Astrocyte (in vitro differentiated cells and primary cell): ENCODE results near the gene GRIK1. TPM values are rescaled to one million over a fixed set of nuclear protein-coding genes. Genes with fewer than 3 reads are reported as not detected.

Experiments used
- DNase-seq: peaks from one replicate; pipeline ENCODE4 v3.0.0-alpha.2; 2010; ENCODE audit warnings: low read depth
- FAIRE-seq: peaks from 2 replicates; lab custom pipeline; 2011; peaks lifted over from hg19 to GRCh38; lab: Jason Lieb, UNC
- H2AFZ ChIP-seq: 2 replicates; pipeline ENCODE4 v1.6.0; 2012; ENCODE audit warnings: low read depth, low read length, inconsistent platforms
- H3K27ac ChIP-seq: 2 replicates; pipeline ENCODE4 v1.5.1; 2011; ENCODE audit warnings: low read depth, low read length, inconsistent platforms
- H3K27me3 ChIP-seq: 2 replicates; pipeline ENCODE4 v1.6.0; 2011; ENCODE audit warnings: low read length, inconsistent platforms; ENCODE audit not compliant: insufficient read depth
- H3K36me3 ChIP-seq: 2 replicates; pipeline ENCODE4 v1.5.1; 2011; ENCODE audit warnings: low read length, inconsistent platforms; ENCODE audit not compliant: insufficient read depth
- H3K4me1 ChIP-seq: 2 replicates; pipeline ENCODE4 v1.5.1; 2011; ENCODE audit warnings: low read length, inconsistent platforms; ENCODE audit not compliant: insufficient read depth
- H3K4me2 ChIP-seq: 2 replicates; pipeline ENCODE4 v1.6.0; 2012; ENCODE audit warnings: low read length, inconsistent platforms
- H3K4me3 ChIP-seq: 2 replicates; pipeline ENCODE4 v1.5.1; 2011; ENCODE audit warnings: low read depth, mild to moderate bottlenecking, low read length, inconsistent platforms; ENCODE audit not compliant: insufficient read depth
- H3K79me2 ChIP-seq: 2 replicates; pipeline ENCODE4 v1.6.0; 2012; ENCODE audit warnings: mild to moderate bottlenecking, low read length, inconsistent platforms; ENCODE audit not compliant: insufficient read depth
- H3K9ac ChIP-seq: 2 replicates; pipeline ENCODE4 v1.6.0; 2012; ENCODE audit warnings: mild to moderate bottlenecking, low read length, inconsistent platforms
- H3K9me3 ChIP-seq: 2 replicates; pipeline ENCODE4 v1.5.1; 2012; ENCODE audit warnings: low read depth, mild to moderate bottlenecking, low read length, inconsistent platforms; ENCODE audit not compliant: insufficient read depth
- H4K20me1 ChIP-seq: 2 replicates; pipeline ENCODE4 v1.6.0; 2012; ENCODE audit warnings: low read length, inconsistent platforms; ENCODE audit not compliant: insufficient read depth
- H3K27ac Mint-ChIP-seq: one replicate; pipeline ENCODE4 v1.8.0; 2021; ENCODE audit warnings: mild to moderate bottlenecking, mixed read lengths; ENCODE audit not compliant: unreplicated experiment
- H3K27me3 Mint-ChIP-seq: one replicate; pipeline ENCODE4 v1.8.0; 2021; ENCODE audit warnings: low read depth, mixed read lengths; ENCODE audit not compliant: unreplicated experiment
- H3K36me3 Mint-ChIP-seq: one replicate; pipeline ENCODE4 v1.8.0; 2021; ENCODE audit warnings: low read depth, mixed read lengths; ENCODE audit not compliant: unreplicated experiment
- H3K4me1 Mint-ChIP-seq: one replicate; pipeline ENCODE4 v1.8.0; 2021; ENCODE audit warnings: low read depth, mixed read lengths; ENCODE audit not compliant: unreplicated experiment
- H3K4me3 Mint-ChIP-seq: one replicate; pipeline ENCODE4 v1.8.0; 2021; ENCODE audit warnings: mild to moderate bottlenecking, moderate library complexity, mixed read lengths; ENCODE audit not compliant: unreplicated experiment
- H3K9me3 Mint-ChIP-seq: one replicate; pipeline ENCODE4 v1.8.0; 2021; ENCODE audit warnings: mild to moderate bottlenecking, mixed read lengths; ENCODE audit not compliant: unreplicated experiment
- EZH2 ChIP-seq: IDR thresholded peaks from 2 replicates; pipeline ENCODE4 v1.6.1; 2012; ENCODE audit warnings: mild to moderate bottlenecking, low read length, inconsistent platforms; ENCODE audit not compliant: insufficient read depth
- total RNA-seq: library from RNA; stranded (reverse); gene quantifications from 2 replicates; pipeline ENCODE4 v1.2.1, GENCODE V29; 2021
- TF ChIP-seq, protein P1 (sequence below): IDR thresholded peaks from 2 replicates; pipeline ENCODE4 v1.5.1; 2011; ENCODE audit warnings: low read depth, mild to moderate bottlenecking, inconsistent platforms, low read length, moderate library complexity; ENCODE audit not compliant: insufficient read depth

GRIK1 gene
- total RNA-seq, 1 donor from 2014 or later: not detected

DNA sequence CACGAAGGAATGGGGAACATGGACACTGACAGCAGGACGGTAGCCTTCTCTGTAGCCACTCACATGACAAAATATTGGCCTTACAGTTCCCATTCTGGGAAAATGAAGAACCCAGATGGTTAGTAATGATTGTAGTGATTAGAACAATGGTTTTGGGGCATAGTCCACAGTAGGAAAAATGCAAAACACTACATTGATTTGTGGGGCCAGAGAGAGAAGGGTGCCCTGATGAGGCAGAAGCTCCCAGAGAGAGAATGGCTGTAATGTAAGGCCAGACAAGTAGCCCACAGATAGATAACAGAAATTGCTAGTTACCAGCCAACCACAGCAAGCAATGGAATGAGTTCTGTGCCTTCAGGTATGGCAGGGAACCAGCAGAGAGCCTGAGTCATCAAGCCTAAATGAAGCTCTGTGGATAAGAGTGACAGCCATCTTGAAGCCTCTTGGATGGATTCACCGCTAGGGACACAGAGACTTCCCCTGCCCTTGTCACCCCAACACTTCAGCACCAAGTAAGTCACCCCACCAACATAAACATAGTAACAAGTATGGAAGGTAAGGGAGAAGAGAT, 435.0 kb downstream of the GRIK1 start:
- Histone ChIP-seq H3K9me3 (no peaks in the 10 kb centered on the region), H3K9ac (no peak overlapping the region), H3K27ac (peak overlapping the region; percentile 41), H3K27me3 (no peaks in the 10 kb centered on the region), H3K79me2 (no peaks in the 10 kb centered on the region), H4K20me1 (no peaks in the 10 kb centered on the region), H3K4me3 (no peak overlapping the region), H3K4me1 (peaks cover 3% of the 10 kb centered on the region), H3K36me3 (no peaks in the 10 kb centered on the region), H3K4me2 (peak overlapping the region; percentile 11), H2AFZ (no peak overlapping the region)
- Mint-ChIP-seq H3K4me1 (peaks cover 18% of the 10 kb centered on the region), H3K4me3 (no peak overlapping the region), H3K27me3 (no peaks in the 10 kb centered on the region), H3K9me3 (peaks cover 3% of the 10 kb centered on the region), H3K27ac (peak overlapping the region; percentile 64), H3K36me3 (peaks cover 2% of the 10 kb centered on the region)
- peak; percentile 88 for DNase-seq
- TF ChIP-seq, protein P1, sequence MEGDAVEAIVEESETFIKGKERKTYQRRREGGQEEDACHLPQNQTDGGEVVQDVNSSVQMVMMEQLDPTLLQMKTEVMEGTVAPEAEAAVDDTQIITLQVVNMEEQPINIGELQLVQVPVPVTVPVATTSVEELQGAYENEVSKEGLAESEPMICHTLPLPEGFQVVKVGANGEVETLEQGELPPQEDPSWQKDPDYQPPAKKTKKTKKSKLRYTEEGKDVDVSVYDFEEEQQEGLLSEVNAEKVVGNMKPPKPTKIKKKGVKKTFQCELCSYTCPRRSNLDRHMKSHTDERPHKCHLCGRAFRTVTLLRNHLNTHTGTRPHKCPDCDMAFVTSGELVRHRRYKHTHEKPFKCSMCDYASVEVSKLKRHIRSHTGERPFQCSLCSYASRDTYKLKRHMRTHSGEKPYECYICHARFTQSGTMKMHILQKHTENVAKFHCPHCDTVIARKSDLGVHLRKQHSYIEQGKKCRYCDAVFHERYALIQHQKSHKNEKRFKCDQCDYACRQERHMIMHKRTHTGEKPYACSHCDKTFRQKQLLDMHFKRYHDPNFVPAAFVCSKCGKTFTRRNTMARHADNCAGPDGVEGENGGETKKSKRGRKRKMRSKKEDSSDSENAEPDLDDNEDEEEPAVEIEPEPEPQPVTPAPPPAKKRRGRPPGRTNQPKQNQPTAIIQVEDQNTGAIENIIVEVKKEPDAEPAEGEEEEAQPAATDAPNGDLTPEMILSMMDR: no peak
- no peak for TF ChIP-seq EZH2
- peak; percentile 13 for FAIRE-seq

DNA sequence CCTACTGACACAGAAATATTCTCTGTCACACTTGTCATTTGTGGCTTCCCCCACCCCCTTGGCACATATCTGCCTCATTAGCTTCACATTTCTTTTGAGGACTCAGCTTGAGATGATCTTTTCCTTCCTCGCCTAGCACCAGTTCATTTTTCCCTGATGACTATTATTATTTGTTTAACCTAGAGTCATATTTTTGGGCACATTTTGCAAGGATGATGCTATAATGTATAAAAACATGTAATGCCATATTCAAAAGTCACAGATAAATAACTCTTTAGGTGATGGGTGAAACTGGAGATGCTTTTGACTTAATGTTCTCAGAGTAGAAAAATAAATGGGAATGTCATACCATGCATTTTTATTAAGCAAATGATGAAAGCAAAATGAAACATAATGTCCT, 438.3 kb downstream of the GRIK1 start:
- Histone ChIP-seq H4K20me1 (no peaks in the 10 kb centered on the region), H2AFZ (no peak overlapping the region), H3K36me3 (no peaks in the 10 kb centered on the region), H3K27ac (peak overlapping the region; percentile 45), H3K4me1 (peaks cover 3% of the 10 kb centered on the region), H3K79me2 (no peaks in the 10 kb centered on the region), H3K9ac (no peak overlapping the region), H3K4me2 (peak overlapping the region; percentile 39), H3K9me3 (no peaks in the 10 kb centered on the region), H3K27me3 (no peaks in the 10 kb centered on the region), H3K4me3 (no peak overlapping the region)
- Mint-ChIP-seq H3K9me3 (peaks cover 7% of the 10 kb centered on the region), H3K27ac (no peak overlapping the region), H3K36me3 (peaks cover 6% of the 10 kb centered on the region), H3K27me3 (no peaks in the 10 kb centered on the region), H3K4me3 (no peak overlapping the region), H3K4me1 (peaks cover 10% of the 10 kb centered on the region)
- DNase-seq: peak; percentile 53
- TF ChIP-seq, protein P1: no peak
- no peak for TF ChIP-seq EZH2
- peak; percentile 59 for FAIRE-seq

- TF ChIP-seq, protein P1: peak; percentile 47
- TF ChIP-seq EZH2: no peak
- no peak for FAIRE-seq
Measured at GRCh38 chr21:29499734-29500343, 440.0 kb downstream of the GRIK1 start.

More at GRCh38 chr21:29499734-29500343, 440.0 kb downstream of the GRIK1 start:
- Histone ChIP-seq H3K36me3 (no peaks in the 10 kb centered on the region), H2AFZ (no peak overlapping the region), H3K27ac (no peak overlapping the region), H3K9me3 (no peaks in the 10 kb centered on the region), H3K4me3 (no peak overlapping the region), H3K27me3 (no peaks in the 10 kb centered on the region), H3K4me2 (no peak overlapping the region), H3K79me2 (no peaks in the 10 kb centered on the region), H3K9ac (no peak overlapping the region), H3K4me1 (peaks cover 3% of the 10 kb centered on the region), H4K20me1 (no peaks in the 10 kb centered on the region)
- Mint-ChIP-seq H3K9me3 (peaks cover 7% of the 10 kb centered on the region), H3K36me3 (peaks cover 8% of the 10 kb centered on the region), H3K4me1 (peaks cover 7% of the 10 kb centered on the region), H3K27me3 (no peaks in the 10 kb centered on the region), H3K27ac (no peak overlapping the region), H3K4me3 (no peak overlapping the region)
- DNase-seq: no peak
